GM21723 (cell line): ENCODE data around the gene AGPAT4.

Experiments used
- ATAC-seq: cut with Tn5 transposase; IDR thresholded peaks from one replicate; pipeline ENCODE4 v1.9.1; 2021; ENCODE audit warnings: mild to moderate bottlenecking, moderate library complexity; ENCODE audit not compliant: unreplicated experiment

The AGPAT4 gene

GRCh38 chr6:161141173-161141572, 132.7 kb downstream of the AGPAT4 start:
- ATAC-seq, result no peak

- ATAC-seq, result no peak
Measured at GRCh38 chr6:161140554-161140875, 133.3 kb downstream of the AGPAT4 start.

GRCh38 chr6:161139766-161140553, 133.9 kb downstream of the AGPAT4 start:
- ATAC-seq, result no peak

- ATAC-seq, result no peak
Measured at GRCh38 chr6:161139304-161139765, 134.5 kb downstream of the AGPAT4 start.

- no peak for ATAC-seq
Measured at GRCh38 chr6:161138543-161139303, 135.1 kb downstream of the AGPAT4 start.

GRCh38 chr6:161137839-161138542, 135.9 kb downstream of the AGPAT4 start:
- no peak for ATAC-seq

GRCh38 chr6:161137320-161137719, 136.5 kb downstream of the AGPAT4 start:
- no peak for ATAC-seq

GRCh38 chr6:161136655-161137054, 137.2 kb downstream of the AGPAT4 start:
- ATAC-seq, result no peak

GRCh38 chr6:161135695-161136591, 137.9 kb downstream of the AGPAT4 start:
- ATAC-seq, result no peak

GRCh38 chr6:161134550-161135298, 139.1 kb downstream of the AGPAT4 start:
- no peak for ATAC-seq

- no peak for ATAC-seq
Measured at GRCh38 chr6:161133963-161134362, 139.9 kb downstream of the AGPAT4 start.

GRCh38 chr6:161132384-161132783, 141.5 kb downstream of the AGPAT4 start:
- ATAC-seq, result no peak

GRCh38 chr6:161130967-161131766, 142.7 kb downstream of the AGPAT4 start:
- no peak for ATAC-seq

- no peak for ATAC-seq
Measured at GRCh38 chr6:161130541-161130940, 143.3 kb downstream of the AGPAT4 start.

- no peak for ATAC-seq
Measured at GRCh38 chr6:161128680-161129196, 145.1 kb downstream of the AGPAT4 start.

GRCh38 chr6:161128230-161128629, 145.6 kb downstream of the AGPAT4 start:
- no peak for ATAC-seq

- no peak for ATAC-seq
Measured at GRCh38 chr6:161127071-161127740, 146.7 kb downstream of the AGPAT4 start.

- no peak for ATAC-seq
Measured at GRCh38 chr6:161125591-161125990, 148.3 kb downstream of the AGPAT4 start.
